DMS153 (cell line): Measurements from ENCODE around the gene GAB4.

Source experiments
- DNase-seq: peaks from one replicate; lab custom pipeline; 2025; lab: John Stamatoyannopoulos, UW

Gene GAB4

DNA sequence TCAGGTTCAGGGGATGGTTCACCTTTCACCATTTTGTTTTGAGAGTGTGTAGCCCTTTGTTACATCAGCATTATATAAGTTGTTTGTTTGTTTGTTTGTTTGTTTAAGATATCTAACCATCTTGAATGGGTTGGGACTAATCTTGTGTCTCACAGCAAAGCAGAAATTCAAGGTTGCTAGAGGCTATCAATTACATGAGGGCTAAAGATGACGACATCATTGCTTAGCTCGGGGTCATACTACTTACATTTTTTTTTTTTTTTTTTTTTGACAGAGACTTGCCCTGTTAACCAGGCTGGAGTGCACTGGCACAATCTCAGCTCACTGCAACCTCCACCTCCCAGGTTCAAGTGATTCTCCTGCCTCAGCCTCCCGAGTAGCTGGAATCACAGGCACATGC is 95.7 kb downstream of the GAB4 start:
- no peak for DNase-seq
